Fibroblast of lung (primary cell): Measurements from ENCODE around the gene PSME3. TPM values are rescaled to one million over a fixed set of nuclear protein-coding genes. Genes with fewer than 3 reads are reported as not detected.
A peak's percentile ranks its signal among the peaks of the same experiment; 100 is the strongest.
"Not testable (repeated sequence)": the region's sequence is repeated elsewhere in the genome, so short reads cannot be mapped to it uniquely, and the experiment has no call there.

Source experiments
- DNase-seq, 2 donors: peaks; one replicate each; pipeline versions ENCODE4 v3.0.0 to v3.0.0-alpha.2; 2010; ENCODE audit warnings: low read depth in 2 of 2
- H2AFZ ChIP-seq: 2 replicates; pipeline ENCODE4 v1.5.1; 2012; ENCODE audit warnings: low read length, control low read depth, inconsistent platforms
- H3K27ac ChIP-seq: 2 replicates; pipeline ENCODE4 v1.5.1; 2011; ENCODE audit warnings: low read length, control low read depth; ENCODE audit not compliant: insufficient read depth
- H3K27me3 ChIP-seq: 2 replicates; pipeline ENCODE4 v1.5.1; 2011; ENCODE audit warnings: mild to moderate bottlenecking, low read length; ENCODE audit not compliant: control insufficient read depth, insufficient read depth
- H3K36me3 ChIP-seq: 2 replicates; pipeline ENCODE4 v1.5.1; 2011; ENCODE audit warnings: low read length; ENCODE audit not compliant: control insufficient read depth, insufficient read depth
- H3K4me1 ChIP-seq: 2 replicates; pipeline ENCODE4 v1.5.1; 2011; ENCODE audit warnings: low read length; ENCODE audit not compliant: control insufficient read depth, insufficient read depth; ENCODE audit errors: extremely low read depth
- H3K4me2 ChIP-seq: 2 replicates; pipeline ENCODE4 v1.5.1; 2011; ENCODE audit warnings: low read length, control low read depth; ENCODE audit not compliant: insufficient read depth; ENCODE audit errors: extremely low read depth
- H3K4me3 ChIP-seq, 4 experiments: fragments of 200-600 bp in 1 of 4; sonication (generic) in 1 of 4; replicated peaks in 1 of 4; 2 replicates each; pipeline ENCODE4 v1.5.1; 2011 to 2016; ENCODE audit warnings: low read length in 4 of 4, low read depth in 3 of 4, mild to moderate bottlenecking in 3 of 4, control low read depth in 2 of 4, inconsistent platforms in 1 of 4, mixed read lengths in 1 of 4; ENCODE audit not compliant: insufficient read depth in 1 of 4; ENCODE audit errors: control extremely low read depth in 1 of 4
- H3K79me2 ChIP-seq: 2 replicates; pipeline ENCODE4 v1.5.1; 2012; ENCODE audit warnings: mild to moderate bottlenecking, low read length, inconsistent platforms; ENCODE audit not compliant: control insufficient read depth, insufficient read depth
- H3K9ac ChIP-seq: 2 replicates; pipeline ENCODE4 v1.5.1; 2011; ENCODE audit warnings: mild to moderate bottlenecking, low read length, control low read depth; ENCODE audit not compliant: insufficient read depth
- H3K9me3 ChIP-seq: 2 replicates; pipeline ENCODE4 v1.5.1; 2012; ENCODE audit warnings: low read depth, low read length; ENCODE audit not compliant: control insufficient read depth, insufficient read depth
- H4K20me1 ChIP-seq: 2 replicates; pipeline ENCODE4 v1.5.1; 2011; ENCODE audit warnings: low read length; ENCODE audit not compliant: control insufficient read depth, insufficient read depth; ENCODE audit errors: extremely low read depth
- EZH2 ChIP-seq: IDR thresholded peaks from 2 replicates; pipeline ENCODE4 v1.5.1; 2012; ENCODE audit warnings: low read length, control low read depth, mild to moderate bottlenecking; ENCODE audit errors: missing control alignments
- polyA plus RNA-seq, 2 donors: library from polyadenylated mRNA; depleted of rRNA in 1 of 2; stranded (reverse) in 1 of 2; unstranded in 1 of 2; fragments of >200 nt; gene quantifications; 2 replicates each; pipeline ENCODE4 v1.2.1, GENCODE V29; 2011 to 2012; ENCODE audit warnings: missing spikeins in 1 of 2
- total RNA-seq: library from RNA; depleted of rRNA; stranded (reverse); fragments of >200 nt; gene quantifications from 2 replicates; pipeline ENCODE4 v1.2.1, GENCODE V29; 2014
- TF ChIP-seq, protein P1 (sequence below), 2 donors: IDR thresholded peaks in 1 of 2; conservative IDR thresholded peaks in 1 of 2; 1 replicate in 1 of 2; 2 replicates in 1 of 2; pipeline ENCODE4 v1.5.1; 2011 to 2012; ENCODE audit warnings: low read length in 2 of 2, control low read depth in 1 of 2, inconsistent platforms in 1 of 2, low read depth in 1 of 2, mild to moderate bottlenecking in 1 of 2

Gene PSME3
- total and polyA plus RNA-seq, 2 donors (not counting 1 experiment from before 2014, with no cell fraction given): 50.7 to 133 TPM

GRCh38 chr17:42871647-42872046 lies 38.5 kb downstream of the PSME3 start:
- H3K9ac ChIP-seq: no peak overlapping the region
- H3K79me2 ChIP-seq: no peaks in the 10 kb centered on the region
- H3K27me3 ChIP-seq: no peaks in the 10 kb centered on the region
- no peak overlapping the region for H3K27ac ChIP-seq
- no peak for DNase-seq
- no peaks in the 10 kb centered on the region for H3K4me1 ChIP-seq
- no peaks in the 10 kb centered on the region for H4K20me1 ChIP-seq
- H3K4me2 ChIP-seq: no peak overlapping the region
- no peaks in the 10 kb centered on the region for H3K9me3 ChIP-seq
- no peak overlapping the region for H3K4me3 ChIP-seq
- no peak for TF ChIP-seq EZH2
- TF ChIP-seq, protein P1, sequence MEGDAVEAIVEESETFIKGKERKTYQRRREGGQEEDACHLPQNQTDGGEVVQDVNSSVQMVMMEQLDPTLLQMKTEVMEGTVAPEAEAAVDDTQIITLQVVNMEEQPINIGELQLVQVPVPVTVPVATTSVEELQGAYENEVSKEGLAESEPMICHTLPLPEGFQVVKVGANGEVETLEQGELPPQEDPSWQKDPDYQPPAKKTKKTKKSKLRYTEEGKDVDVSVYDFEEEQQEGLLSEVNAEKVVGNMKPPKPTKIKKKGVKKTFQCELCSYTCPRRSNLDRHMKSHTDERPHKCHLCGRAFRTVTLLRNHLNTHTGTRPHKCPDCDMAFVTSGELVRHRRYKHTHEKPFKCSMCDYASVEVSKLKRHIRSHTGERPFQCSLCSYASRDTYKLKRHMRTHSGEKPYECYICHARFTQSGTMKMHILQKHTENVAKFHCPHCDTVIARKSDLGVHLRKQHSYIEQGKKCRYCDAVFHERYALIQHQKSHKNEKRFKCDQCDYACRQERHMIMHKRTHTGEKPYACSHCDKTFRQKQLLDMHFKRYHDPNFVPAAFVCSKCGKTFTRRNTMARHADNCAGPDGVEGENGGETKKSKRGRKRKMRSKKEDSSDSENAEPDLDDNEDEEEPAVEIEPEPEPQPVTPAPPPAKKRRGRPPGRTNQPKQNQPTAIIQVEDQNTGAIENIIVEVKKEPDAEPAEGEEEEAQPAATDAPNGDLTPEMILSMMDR (conservative IDR thresholded peaks at IDR 0.05 in 1 of 2, IDR thresholded peaks at IDR 0.05 in 1 of 2; ENCODE audit: low read depth in 1 of 2, low read length in 2 of 2): no peak
- H3K36me3 ChIP-seq: no peaks in the 10 kb centered on the region
- H2AFZ ChIP-seq: no peak overlapping the region

- no peaks in the 10 kb centered on the region for H4K20me1 ChIP-seq
- H3K4me1 ChIP-seq: no peaks in the 10 kb centered on the region
- no peak overlapping the region for H3K4me3 ChIP-seq
- H3K36me3 ChIP-seq: no peaks in the 10 kb centered on the region
- no peak overlapping the region for H3K27ac ChIP-seq
- no peaks in the 10 kb centered on the region for H3K79me2 ChIP-seq
- no peak overlapping the region for H3K9ac ChIP-seq
- H3K9me3 ChIP-seq: no peaks in the 10 kb centered on the region
- no peak for TF ChIP-seq EZH2
- TF ChIP-seq, protein P1 (conservative IDR thresholded peaks at IDR 0.05 in 1 of 2, IDR thresholded peaks at IDR 0.05 in 1 of 2; ENCODE audit: low read depth in 1 of 2, low read length in 2 of 2): no peak
- peak in 1 of 2 donors; percentile 79 for DNase-seq
- no peak overlapping the region for H2AFZ ChIP-seq
- peaks cover under 1% of the 10 kb centered on the region for H3K27me3 ChIP-seq
- no peak overlapping the region for H3K4me2 ChIP-seq
Observed at GRCh38 chr17:42872251-42872965, 39.2 kb downstream of the PSME3 start.

- H3K27ac ChIP-seq: no peak overlapping the region
- H3K36me3 ChIP-seq: no peaks in the 10 kb centered on the region
- no peak overlapping the region for H2AFZ ChIP-seq
- no peaks in the 10 kb centered on the region for H3K79me2 ChIP-seq
- TF ChIP-seq, protein P1 (conservative IDR thresholded peaks at IDR 0.05 in 1 of 2, IDR thresholded peaks at IDR 0.05 in 1 of 2; ENCODE audit: low read depth in 1 of 2, low read length in 2 of 2): no peak
- TF ChIP-seq EZH2: no peak
- H3K27me3 ChIP-seq: peaks cover 4% of the 10 kb centered on the region
- no peaks in the 10 kb centered on the region for H3K4me1 ChIP-seq
- no peak overlapping the region for H3K4me3 ChIP-seq
- H4K20me1 ChIP-seq: no peaks in the 10 kb centered on the region
- H3K4me2 ChIP-seq: no peak overlapping the region
- no peak for DNase-seq
- no peaks in the 10 kb centered on the region for H3K9me3 ChIP-seq
- no peak overlapping the region for H3K9ac ChIP-seq
Observed at GRCh38 chr17:42873315-42873714, 40.1 kb downstream of the PSME3 start.

DNA sequence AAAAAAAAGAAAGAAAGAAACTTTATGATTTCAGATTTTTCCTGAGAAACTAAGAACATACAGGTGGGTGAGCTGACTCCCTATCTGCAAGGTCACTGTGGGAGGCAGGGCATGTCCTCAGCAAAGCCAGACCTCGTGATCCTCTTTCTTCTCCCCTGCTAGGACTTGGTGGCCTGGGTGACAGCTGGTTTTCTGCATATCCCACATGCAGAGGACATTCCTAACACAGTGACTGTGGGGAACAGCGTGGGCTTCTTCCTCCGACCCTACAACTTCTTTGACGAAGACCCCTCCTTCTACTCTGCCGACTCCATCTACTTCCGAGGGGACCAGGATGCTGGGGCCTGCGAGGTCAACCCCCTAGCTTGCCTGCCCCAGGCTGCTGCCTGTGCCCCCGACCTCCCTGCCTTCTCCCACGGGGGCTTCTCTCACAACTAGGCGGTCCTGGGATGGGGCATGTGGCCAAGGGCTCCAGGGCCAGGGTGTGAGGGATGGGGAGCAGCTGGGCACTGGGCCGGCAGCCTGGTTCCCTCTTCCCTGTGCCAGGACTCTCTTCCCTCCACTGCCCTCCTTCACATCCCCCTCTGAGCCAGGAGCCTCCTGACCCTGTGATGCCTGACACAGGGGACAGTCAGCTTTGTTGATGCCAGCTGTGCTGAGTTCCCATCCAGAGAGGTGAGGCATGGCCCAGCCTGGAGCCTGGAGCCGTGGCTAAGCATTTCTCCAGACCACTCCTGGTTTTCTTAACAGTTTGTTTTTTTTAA lies 40.9 kb downstream of the PSME3 start:
- H3K27ac ChIP-seq, H3K27me3 ChIP-seq, H3K4me2 ChIP-seq, H3K79me2 ChIP-seq, H3K4me1 ChIP-seq, H3K36me3 ChIP-seq, DNase-seq, H3K4me3 ChIP-seq, H3K9me3 ChIP-seq, H4K20me1 ChIP-seq, H3K9ac ChIP-seq, H2AFZ ChIP-seq: not testable (repeated sequence)
